Osteoblast (primary cell): ENCODE data around the gene EVA1C. TPM values are rescaled to one million over a fixed set of nuclear protein-coding genes. Genes with fewer than 3 reads are reported as not detected.

Source experiments
- DNase-seq: peaks from one replicate; pipeline ENCODE4 v3.0.0; 2011; ENCODE audit warnings: low spot score, mixed read lengths; ENCODE audit not compliant: insufficient read length; ENCODE audit errors: missing footprints
- H2AFZ ChIP-seq: 2 replicates; pipeline ENCODE4 v1.6.0; 2011; ENCODE audit warnings: mild to moderate bottlenecking, low read length
- H3K27ac ChIP-seq: 2 replicates; pipeline ENCODE4 v1.5.1; 2011; ENCODE audit warnings: mild to moderate bottlenecking, low read depth, low read length, moderate library complexity
- H3K27me3 ChIP-seq: 2 replicates; pipeline ENCODE4 v1.6.0; 2012; ENCODE audit warnings: mild to moderate bottlenecking, control low read depth, inconsistent platforms, low read length, moderate library complexity; ENCODE audit not compliant: insufficient read depth
- H3K36me3 ChIP-seq: 2 replicates; pipeline ENCODE4 v1.5.1; 2011; ENCODE audit warnings: mild to moderate bottlenecking, low read length, control low read depth, moderate library complexity; ENCODE audit not compliant: insufficient read depth
- H3K4me1 ChIP-seq: 2 replicates; pipeline ENCODE4 v1.5.1; 2011; ENCODE audit warnings: mild to moderate bottlenecking, low read length, control low read depth, moderate library complexity; ENCODE audit not compliant: insufficient read depth
- H3K4me2 ChIP-seq: 2 replicates; pipeline ENCODE4 v1.6.0; 2011; ENCODE audit warnings: mild to moderate bottlenecking, low read length; ENCODE audit not compliant: insufficient read depth
- H3K4me3 ChIP-seq: fragments of 200-600 bp; sonication (generic); 3 replicates; pipeline ENCODE4 v1.5.1; 2012; ENCODE audit warnings: mild to moderate bottlenecking, low read length, inconsistent platforms; ENCODE audit not compliant: insufficient read depth
- H3K79me2 ChIP-seq: 2 replicates; pipeline ENCODE4 v1.6.0; 2012; ENCODE audit warnings: mild to moderate bottlenecking, low read length, control low read depth, inconsistent platforms; ENCODE audit not compliant: insufficient read depth
- H3K9me3 ChIP-seq: 2 replicates; pipeline ENCODE4 v1.5.1; 2011; ENCODE audit warnings: low read depth, low read length, control low read depth
- H4K20me1 ChIP-seq: 2 replicates; pipeline ENCODE4 v1.6.0; 2012; ENCODE audit warnings: mild to moderate bottlenecking, low read length, control low read depth; ENCODE audit not compliant: insufficient read depth
- CTCF ChIP-seq: IDR thresholded peaks from 2 replicates; pipeline ENCODE4 v1.5.1; 2011; ENCODE audit warnings: mild to moderate bottlenecking, low read depth, low read length, moderate library complexity; ENCODE audit errors: extremely low read depth
- total RNA-seq: library from RNA; depleted of rRNA; stranded (reverse); fragments of >200 nt; gene quantifications from 2 replicates; pipeline ENCODE4 v1.2.3, GENCODE V29; 2012

Gene EVA1C
- total RNA-seq, 1 donor: 8.0 TPM

GRCh38 chr21:32532636-32533035 is 120.1 kb downstream of the EVA1C start:
- Histone ChIP-seq H3K4me1 (no peaks in the 10 kb centered on the region), H3K79me2 (no peaks in the 10 kb centered on the region)

GRCh38 chr21:32533053-32533452 is 120.5 kb downstream of the EVA1C start:
- Histone ChIP-seq H2AFZ (no peak overlapping the region), H3K4me1 (no peaks in the 10 kb centered on the region), H3K27ac (no peak overlapping the region), H4K20me1 (no peaks in the 10 kb centered on the region), H3K79me2 (no peaks in the 10 kb centered on the region), H3K4me3 (no peak overlapping the region), H3K36me3 (no peaks in the 10 kb centered on the region), H3K4me2 (no peak overlapping the region), H3K9me3 (no peaks in the 10 kb centered on the region), H3K27me3 (no peaks in the 10 kb centered on the region)
- no peak for DNase-seq
- no peak for TF ChIP-seq CTCF

More at GRCh38 chr21:32532636-32533035, 120.1 kb downstream of the EVA1C start:
- Histone ChIP-seq H3K27me3 (no peaks in the 10 kb centered on the region), H3K4me2 (no peak overlapping the region), H3K4me3 (no peak overlapping the region), H3K36me3 (no peaks in the 10 kb centered on the region), H3K9me3 (no peaks in the 10 kb centered on the region), H3K27ac (no peak overlapping the region), H4K20me1 (no peaks in the 10 kb centered on the region), H2AFZ (no peak overlapping the region)
- TF ChIP-seq CTCF: no peak
- DNase-seq: no peak

GRCh38 chr21:32533611-32534010 is 121.1 kb downstream of the EVA1C start:
- Histone ChIP-seq H3K36me3 (no peaks in the 10 kb centered on the region), H4K20me1 (no peaks in the 10 kb centered on the region), H3K4me3 (no peak overlapping the region), H3K27ac (no peak overlapping the region), H2AFZ (no peak overlapping the region), H3K4me2 (no peak overlapping the region), H3K27me3 (no peaks in the 10 kb centered on the region), H3K9me3 (no peaks in the 10 kb centered on the region), H3K4me1 (no peaks in the 10 kb centered on the region), H3K79me2 (no peaks in the 10 kb centered on the region)
- no peak for TF ChIP-seq CTCF
- no peak for DNase-seq

- Histone ChIP-seq H3K79me2 (no peaks in the 10 kb centered on the region), H2AFZ (no peak overlapping the region)
Observed at GRCh38 chr21:32534113-32534512, 121.6 kb downstream of the EVA1C start.

More at GRCh38 chr21:32534113-32534512, 121.6 kb downstream of the EVA1C start:
- TF ChIP-seq CTCF: no peak
- H3K4me3 ChIP-seq: no peak overlapping the region
- no peaks in the 10 kb centered on the region for H3K36me3 ChIP-seq
- no peak overlapping the region for H3K27ac ChIP-seq
- H3K4me2 ChIP-seq: no peak overlapping the region
- no peaks in the 10 kb centered on the region for H4K20me1 ChIP-seq
- no peaks in the 10 kb centered on the region for H3K4me1 ChIP-seq
- H3K27me3 ChIP-seq: no peaks in the 10 kb centered on the region
- H3K9me3 ChIP-seq: no peaks in the 10 kb centered on the region
- DNase-seq: no peak
